Hepatic stellate cell (primary cell): ENCODE data around the gene C3.

Experiments used
- DNase-seq: peaks from one replicate; pipeline ENCODE4 v3.0.0; 2011; ENCODE audit warnings: low spot score

C3 gene

GRCh38 chr19:6730941-6731670 lies 10.7 kb upstream of the C3 start:
- DNase-seq: no peak

GRCh38 chr19:6730153-6730804 lies 9.8 kb upstream of the C3 start:
- DNase-seq: no peak

GRCh38 chr19:6729573-6730152 lies 9.2 kb upstream of the C3 start:
- no peak for DNase-seq

GRCh38 chr19:6728346-6728745 lies 7.9 kb upstream of the C3 start:
- no peak for DNase-seq

- DNase-seq: no peak
Measured at GRCh38 chr19:6725513-6726231, 5.2 kb upstream of the C3 start.

GRCh38 chr19:6724631-6725492 lies 4.4 kb upstream of the C3 start:
- no peak for DNase-seq

GRCh38 chr19:6723738-6724137 lies 3.3 kb upstream of the C3 start:
- no peak for DNase-seq

- no peak for DNase-seq
Measured at GRCh38 chr19:6723108-6723618, 2.7 kb upstream of the C3 start.

GRCh38 chr19:6721773-6722172 lies 1.3 kb upstream of the C3 start:
- no peak for DNase-seq

GRCh38 chr19:6721138-6721474 lies 656 bp upstream of the C3 start:
- DNase-seq: no peak

- no peak for DNase-seq
Measured at GRCh38 chr19:6719992-6720368, 470 bp downstream of the C3 start.

- DNase-seq: no peak
Measured at GRCh38 chr19:6719540-6719861, 949 bp downstream of the C3 start.

GRCh38 chr19:6718741-6719539 lies 1.5 kb downstream of the C3 start:
- peak; percentile 49 for DNase-seq

GRCh38 chr19:6718111-6718740 lies 2.2 kb downstream of the C3 start:
- DNase-seq: no peak

- DNase-seq: no peak
Measured at GRCh38 chr19:6717441-6717971, 2.9 kb downstream of the C3 start.

GRCh38 chr19:6717036-6717435 lies 3.4 kb downstream of the C3 start:
- DNase-seq: no peak

GRCh38 chr19:6716610-6716970 lies 3.9 kb downstream of the C3 start:
- DNase-seq: no peak

- no peak for DNase-seq
Measured at GRCh38 chr19:6714749-6715555, 5.5 kb downstream of the C3 start.
